SK-N-SH (cell line): Measurements from ENCODE around the gene CLN6. TPM values are rescaled to one million over a fixed set of nuclear protein-coding genes. Genes with fewer than 3 reads are reported as not detected.

Source experiments
- CTCF ChIA-PET: fragments of 300-600, 350-600 bp; formaldehyde crosslinking; extraction: SDS; loops from one replicate; lab custom pipeline; 2021; lab: Yijun Ruan, JAX
- POLR2A ChIA-PET: fragments of 350-600 bp; sonication (Branson Sonifier 250); formaldehyde crosslinking; extraction: SDS; loops from one replicate; lab custom pipeline; 2020; ENCODE audit warnings: antibody characterized with exemption, inconsistent platforms; lab: Yijun Ruan, JAX
- DNase-seq: peaks from one replicate; pipeline ENCODE4 v3.0.0; 2012
- H2AFZ ChIP-seq: fragments of 200-600 bp; sonication (generic); 2 replicates; pipeline ENCODE4 v1.8.1; 2016; ENCODE audit warnings: antibody characterized with exemption, mild to moderate bottlenecking, low read depth
- H3F3A ChIP-seq: fragments of 200-600 bp; sonication (generic); replicated peaks from 2 replicates; pipeline ENCODE3; 2016; ENCODE audit warnings: antibody characterized with exemption, mild to moderate bottlenecking; ENCODE audit not compliant: insufficient read depth
- H3K27ac ChIP-seq, 2 experiments: fragments of 200-500 bp in 1 of 2; fragments of 200-600 bp in 1 of 2; sonication (Bioruptor generic) in 1 of 2; sonication (generic), shearing (Covaris generic) in 1 of 2; 2 replicates each; pipeline versions ENCODE4 v1.5.1 to v1.6.1; 2014 to 2016; ENCODE audit warnings: low read depth in 2 of 2, inconsistent platforms in 1 of 2, low read length in 1 of 2, mild to moderate bottlenecking in 1 of 2, mixed read lengths in 1 of 2
- H3K27me3 ChIP-seq: fragments of 200-600 bp; sonication (generic), shearing (Covaris generic); 2 replicates; pipeline ENCODE4 v1.6.1; 2016; ENCODE audit warnings: mixed run types; ENCODE audit not compliant: insufficient read depth
- H3K36me3 ChIP-seq, 2 experiments: fragments of 200-500 bp in 1 of 2; fragments of 200-600 bp in 1 of 2; sonication (Bioruptor generic) in 1 of 2; sonication (generic) in 1 of 2; replicated peaks in 1 of 2; 2 replicates each; pipeline versions ENCODE3 to v1.5.1; 2014 to 2016; ENCODE audit warnings: low read length in 1 of 2, mild to moderate bottlenecking in 1 of 2; ENCODE audit not compliant: insufficient read depth in 2 of 2, control insufficient read depth in 1 of 2
- H3K4me1 ChIP-seq, 2 experiments: fragments of 200-500 bp in 1 of 2; fragments of 200-600 bp in 1 of 2; sonication (Bioruptor generic) in 1 of 2; sonication (generic), shearing (Covaris generic) in 1 of 2; 2 replicates each; pipeline versions ENCODE4 v1.5.1 to v1.6.1; 2014 to 2016; ENCODE audit warnings: low read depth in 1 of 2, low read length in 1 of 2, mixed run types in 1 of 2; ENCODE audit not compliant: insufficient read depth in 2 of 2, control insufficient read depth in 1 of 2
- H3K4me2 ChIP-seq: fragments of 200-600 bp; sonication (generic), shearing (Covaris generic); 2 replicates; pipeline ENCODE4 v1.6.1; 2017; ENCODE audit warnings: mixed run types
- H3K4me3 ChIP-seq, 2 experiments: fragments of 200-500 bp in 1 of 2; fragments of 200-600 bp in 1 of 2; sonication (Bioruptor generic) in 1 of 2; sonication (generic), shearing (Covaris generic) in 1 of 2; 2 replicates each; pipeline versions ENCODE4 v1.5.1 to v1.8.1; 2014 to 2016; ENCODE audit warnings: low read depth in 2 of 2, inconsistent platforms in 1 of 2, low read length in 1 of 2, mild to moderate bottlenecking in 1 of 2, mixed read lengths in 1 of 2, moderate library complexity in 1 of 2
- H3K79me2 ChIP-seq: fragments of 200-600 bp; sonication (generic); 2 replicates; pipeline ENCODE4 v1.8.1; 2017; ENCODE audit warnings: mild to moderate bottlenecking; ENCODE audit not compliant: insufficient read depth
- H3K9ac ChIP-seq: fragments of 200-600 bp; sonication (generic); 2 replicates; pipeline ENCODE4 v1.6.1; 2017; ENCODE audit warnings: mixed run types
- H3K9me2 ChIP-seq: fragments of 200-600 bp; sonication (generic); 2 replicates; pipeline ENCODE4 v1.6.1; 2017; ENCODE audit warnings: mixed run types
- H3K9me3 ChIP-seq: fragments of 200-600 bp; sonication (generic); 2 replicates; pipeline ENCODE4 v1.6.1; 2017; ENCODE audit warnings: mixed run types, mild to moderate bottlenecking, moderate library complexity
- H4K20me1 ChIP-seq: fragments of 200-600 bp; sonication (generic); 2 replicates; pipeline ENCODE4 v1.6.1; 2017; ENCODE audit warnings: mild to moderate bottlenecking, mixed run types; ENCODE audit not compliant: insufficient read depth
- CHD2 ChIP-seq: fragments of 150-350 bp; IDR thresholded peaks from 2 replicates; pipeline ENCODE4 v1.6.1; 2018; ENCODE audit warnings: low read length; ENCODE audit not compliant: partially characterized antibody
- ELF1 ChIP-seq: IDR thresholded peaks from 2 replicates; pipeline ENCODE4 v1.4.0; 2012
- EP300 ChIP-seq, 2 experiments: IDR thresholded peaks; 2 replicates each; pipeline versions ENCODE4 v1.4.0 to v1.6.1; 2012; ENCODE audit warnings: borderline replicate concordance in 1 of 2, low read depth in 1 of 2, low read length in 1 of 2
- EZH2phosphoT487 ChIP-seq: fragments of 200-600 bp; sonication (generic); IDR thresholded peaks from 2 replicates; pipeline ENCODE4 v1.6.1; 2017; ENCODE audit warnings: low read depth, mixed run types, mild to moderate bottlenecking, antibody characterized with exemption, moderate library complexity, borderline replicate concordance
- FOSL2 ChIP-seq: IDR thresholded peaks from 2 replicates; pipeline ENCODE4 v1.4.0; 2012; ENCODE audit warnings: low read depth, mild to moderate bottlenecking, moderate library complexity, borderline replicate concordance
- FOXM1 ChIP-seq: IDR thresholded peaks from 2 replicates; pipeline ENCODE4 v1.4.0; 2012; ENCODE audit warnings: low read depth, mild to moderate bottlenecking
- GABPA ChIP-seq: IDR thresholded peaks from 2 replicates; pipeline ENCODE4 v1.4.0; 2012; ENCODE audit warnings: low read depth, mild to moderate bottlenecking
- GATA2 ChIP-seq: sonication (generic); formaldehyde crosslinking; IDR thresholded peaks from 2 replicates; pipeline ENCODE4 v1.5.0; 2020; ENCODE audit warnings: mild to moderate bottlenecking, missing genetic modification reagents
- JUND ChIP-seq: IDR thresholded peaks from 2 replicates; pipeline ENCODE4 v1.4.0; 2012
- MXI1 ChIP-seq: IDR thresholded peaks from 2 replicates; pipeline ENCODE4 v1.6.1; 2012; ENCODE audit warnings: mild to moderate bottlenecking, low read depth, low read length, improper control_type of control experiment
- SIN3A ChIP-seq: IDR thresholded peaks from 2 replicates; pipeline ENCODE4 v1.6.1; 2012; ENCODE audit warnings: low read depth, mild to moderate bottlenecking, low read length, moderate library complexity, borderline replicate concordance
- TAF1 ChIP-seq: IDR thresholded peaks from 2 replicates; pipeline ENCODE4 v1.6.1; 2012; ENCODE audit warnings: low read depth, mild to moderate bottlenecking, low read length, moderate library complexity, borderline replicate concordance
- TEAD4 ChIP-seq: IDR thresholded peaks from 2 replicates; pipeline ENCODE4 v1.4.0; 2012; ENCODE audit warnings: mild to moderate bottlenecking, borderline replicate concordance; ENCODE audit not compliant: insufficient read depth
- WGBS: methylation state at CpG from one replicate; pipeline ENCODE4 v1.1.6; 2017; ENCODE audit warnings: low lambda C conversion rate; 5-methylcytosine and 5-hydroxymethylcytosine counted together
- polyA plus RNA-seq, 3 experiments: library from polyadenylated mRNA; depleted of rRNA; stranded (reverse); fragments of >200 nt; gene quantifications; 2 replicates each; pipeline ENCODE4 v1.2.3, GENCODE V29; 2012
- TF ChIP-seq, protein P1 (sequence below): fragments of 200-600 bp; sonication (generic); IDR thresholded peaks from 2 replicates; pipeline ENCODE4 v1.6.1; 2017; ENCODE audit warnings: antibody characterized with exemption, mild to moderate bottlenecking, moderate library complexity
- TF ChIP-seq, protein P2 (sequence below): IDR thresholded peaks from 2 replicates; pipeline ENCODE4; 2012
- TF ChIP-seq, protein P3 (sequence below): IDR thresholded peaks from 2 replicates; pipeline ENCODE4 v1.4.0; 2012; ENCODE audit warnings: low read depth, borderline replicate concordance

CLN6 gene
- polyA plus RNA-seq, 1 of the 3 experiments (the other 2 are of a cell fraction): 27.5 TPM

DNA sequence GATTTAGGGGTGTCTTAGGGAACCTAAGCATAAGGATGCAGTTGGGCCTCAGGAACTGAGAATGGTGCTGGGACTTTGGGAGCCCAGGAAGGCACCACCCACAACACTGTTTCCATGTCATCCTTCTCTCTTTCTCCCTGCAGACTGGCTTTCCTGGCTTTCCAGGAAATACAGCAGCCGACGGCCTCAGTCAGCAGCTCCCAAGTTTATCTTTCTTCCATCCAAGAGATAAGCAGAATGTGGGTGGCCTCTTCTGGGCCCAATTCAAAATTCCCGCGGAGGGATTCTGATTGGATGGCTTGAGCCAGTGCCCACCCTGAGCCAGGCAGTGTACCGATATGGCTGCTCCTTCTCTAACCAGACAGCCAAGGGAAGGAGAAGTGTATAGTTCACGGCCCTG is 4.5 kb upstream of the CLN6 start:
- Histone ChIP-seq H3K9ac (no peak overlapping the region), H3K4me3 (no peak overlapping the region), H4K20me1 (no peaks in the 10 kb centered on the region), H3K9me3 (no peaks in the 10 kb centered on the region), H3K27me3 (no peaks in the 10 kb centered on the region), H3K4me1 (peaks cover 5 to 29% of the 10 kb centered on the region in 2 experiments; a peak in 2 of 4 replicates), H3F3A (no peaks in the 10 kb centered on the region), H2AFZ (no peak overlapping the region), H3K4me2 (no peak overlapping the region), H3K36me3 (peaks cover 0 to 3% of the 10 kb centered on the region in 2 experiments), H3K79me2 (peaks cover 1% of the 10 kb centered on the region; the same call in 1 of the 2 replicates), H3K9me2 (no peaks in the 10 kb centered on the region), H3K27ac (peak overlapping the region in 1 of 2 experiments; percentile 54; a peak in 1 of 4 replicates)
- ChIA-PET CTCF (interaction anchor here (1.4 kb wide), 1 partner anchor 19 kb away, joined by 5 read pairs; no protein-coding TSS in a partner anchor), POLR2A (interaction anchor here (0.9 kb wide), 1 partner anchor 43 kb away, joined by 3 read pairs; the partner anchor contains the start of gene FEM1B)
- TF ChIP-seq CHD2 (peak; percentile 41), ELF1 (no peak)
- DNase-seq: peak; percentile 64
- WGBS: 86% methylated on average over 6 of the region's 6 CpGs

DNA sequence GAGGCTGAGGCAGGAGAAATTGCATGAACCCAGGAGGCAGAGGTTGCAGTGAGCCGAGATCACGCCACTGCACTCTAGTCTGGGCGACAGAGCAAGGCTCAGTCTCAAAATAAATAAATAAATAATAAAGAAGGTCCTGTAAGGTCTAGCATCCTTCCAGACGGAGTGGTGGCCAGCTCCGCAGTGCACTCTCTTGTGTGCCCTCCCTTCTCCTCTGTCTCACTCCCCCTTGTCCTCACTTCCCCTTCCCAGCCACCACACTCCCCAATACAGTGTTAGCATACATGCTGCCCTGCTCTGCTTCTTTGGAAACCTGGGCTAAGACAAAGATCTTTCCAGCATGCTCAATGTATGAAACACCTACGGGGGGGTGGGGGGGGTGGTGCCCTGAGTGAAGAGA is 3.4 kb upstream of the CLN6 start:
- TF ChIP-seq, protein P1, sequence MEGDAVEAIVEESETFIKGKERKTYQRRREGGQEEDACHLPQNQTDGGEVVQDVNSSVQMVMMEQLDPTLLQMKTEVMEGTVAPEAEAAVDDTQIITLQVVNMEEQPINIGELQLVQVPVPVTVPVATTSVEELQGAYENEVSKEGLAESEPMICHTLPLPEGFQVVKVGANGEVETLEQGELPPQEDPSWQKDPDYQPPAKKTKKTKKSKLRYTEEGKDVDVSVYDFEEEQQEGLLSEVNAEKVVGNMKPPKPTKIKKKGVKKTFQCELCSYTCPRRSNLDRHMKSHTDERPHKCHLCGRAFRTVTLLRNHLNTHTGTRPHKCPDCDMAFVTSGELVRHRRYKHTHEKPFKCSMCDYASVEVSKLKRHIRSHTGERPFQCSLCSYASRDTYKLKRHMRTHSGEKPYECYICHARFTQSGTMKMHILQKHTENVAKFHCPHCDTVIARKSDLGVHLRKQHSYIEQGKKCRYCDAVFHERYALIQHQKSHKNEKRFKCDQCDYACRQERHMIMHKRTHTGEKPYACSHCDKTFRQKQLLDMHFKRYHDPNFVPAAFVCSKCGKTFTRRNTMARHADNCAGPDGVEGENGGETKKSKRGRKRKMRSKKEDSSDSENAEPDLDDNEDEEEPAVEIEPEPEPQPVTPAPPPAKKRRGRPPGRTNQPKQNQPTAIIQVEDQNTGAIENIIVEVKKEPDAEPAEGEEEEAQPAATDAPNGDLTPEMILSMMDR: no peak
- no peak for TF ChIP-seq JUND
- no peak for TF ChIP-seq EZH2phosphoT487
- TF ChIP-seq TAF1: no peak
- no peak for TF ChIP-seq EP300 (IDR thresholded peaks at IDR 0.05; ENCODE audit: borderline replicate concordance in 1 of 2, low read depth in 1 of 2, low read length in 1 of 2)
- no peak for TF ChIP-seq SIN3A
- no peak for TF ChIP-seq FOSL2
- TF ChIP-seq, protein P2, sequence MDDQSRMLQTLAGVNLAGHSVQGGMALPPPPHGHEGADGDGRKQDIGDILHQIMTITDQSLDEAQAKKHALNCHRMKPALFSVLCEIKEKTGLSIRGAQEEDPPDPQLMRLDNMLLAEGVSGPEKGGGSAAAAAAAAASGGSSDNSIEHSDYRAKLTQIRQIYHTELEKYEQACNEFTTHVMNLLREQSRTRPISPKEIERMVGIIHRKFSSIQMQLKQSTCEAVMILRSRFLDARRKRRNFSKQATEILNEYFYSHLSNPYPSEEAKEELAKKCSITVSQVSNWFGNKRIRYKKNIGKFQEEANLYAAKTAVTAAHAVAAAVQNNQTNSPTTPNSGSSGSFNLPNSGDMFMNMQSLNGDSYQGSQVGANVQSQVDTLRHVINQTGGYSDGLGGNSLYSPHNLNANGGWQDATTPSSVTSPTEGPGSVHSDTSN: no peak
- TF ChIP-seq FOXM1: no peak
- no peak for TF ChIP-seq TEAD4
- no peak for TF ChIP-seq MXI1
- TF ChIP-seq GATA2: no peak
- TF ChIP-seq, protein P3, sequence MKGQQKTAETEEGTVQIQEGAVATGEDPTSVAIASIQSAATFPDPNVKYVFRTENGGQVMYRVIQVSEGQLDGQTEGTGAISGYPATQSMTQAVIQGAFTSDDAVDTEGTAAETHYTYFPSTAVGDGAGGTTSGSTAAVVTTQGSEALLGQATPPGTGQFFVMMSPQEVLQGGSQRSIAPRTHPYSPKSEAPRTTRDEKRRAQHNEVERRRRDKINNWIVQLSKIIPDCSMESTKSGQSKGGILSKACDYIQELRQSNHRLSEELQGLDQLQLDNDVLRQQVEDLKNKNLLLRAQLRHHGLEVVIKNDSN: no peak
- no peak for TF ChIP-seq GABPA
- TF ChIP-seq, all 33 proteins: peak for 0
- DNase-seq: no peak
- Histone ChIP-seq H4K20me1 (peaks cover 3% of the 10 kb centered on the region; the same call in 1 of the 2 replicates), H3K4me3 (no peak overlapping the region), H2AFZ (no peak overlapping the region), H3K9ac (no peak overlapping the region), H3F3A (no peaks in the 10 kb centered on the region), H3K9me2 (no peaks in the 10 kb centered on the region), H3K4me2 (no peak overlapping the region), H3K27me3 (no peaks in the 10 kb centered on the region), H3K79me2 (peaks cover 12% of the 10 kb centered on the region), H3K27ac (no peak overlapping the region), H3K36me3 (no peaks in the 10 kb centered on the region), H3K9me3 (no peaks in the 10 kb centered on the region), H3K4me1 (peaks cover 6 to 38% of the 10 kb centered on the region in 2 experiments; a peak in 2 of 4 replicates)
- WGBS: 98% methylated on average over 6 of the region's 6 CpGs
- POLR2A ChIA-PET: no interaction called here
- CTCF ChIA-PET: interaction anchor here (1.4 kb wide), 1 partner anchor 20 kb away, joined by 5 read pairs; no protein-coding TSS in a partner anchor
